IMR-90 (cell line): ENCODE data around the gene XYLB. TPM values are rescaled to one million over a fixed set of nuclear protein-coding genes. Genes with fewer than 3 reads are reported as not detected.

Source experiments
- ATAC-seq: fragments of 200-7000 bp; cut with Tn5 transposase; 2 replicates; pipeline ENCODE4 v1.9.1; 2020; ENCODE audit warnings: low read depth, mild to moderate bottlenecking, moderate library complexity
- BruUV-seq: library from RNA; stranded (reverse); fragments of 400-500 nt; replicated peaks from 2 replicates; lab custom pipeline; 2021; lab: Mats Ljungman, UMichigan
- CTCF ChIA-PET: fragments of 300-600 bp; formaldehyde crosslinking; extraction: SDS; loops from one replicate; lab custom pipeline; 2021; ENCODE audit warnings: antibody characterized with exemption; lab: Yijun Ruan, JAX
- POLR2A ChIA-PET: fragments of 300-600 bp; sonication (Branson Sonifier 250); formaldehyde crosslinking; loops from one replicate; lab custom pipeline; 2022; ENCODE audit warnings: antibody characterized with exemption; ENCODE audit not compliant: unreplicated experiment; lab: Charles Lee
- DNase-seq: peaks from one replicate; pipeline ENCODE4 v3.0.0; 2013
- H2AFZ ChIP-seq: replicated peaks from 2 replicates; pipeline ENCODE3; 2013; ENCODE audit warnings: low read length, mild to moderate bottlenecking; ENCODE audit not compliant: poor library complexity
- H2AK5ac ChIP-seq: 2 replicates; pipeline ENCODE4 v1.6.1; 2013; ENCODE audit warnings: low read depth, low read length, inconsistent platforms
- H2AK9ac ChIP-seq: replicated peaks from 2 replicates; pipeline ENCODE3; 2013; ENCODE audit warnings: mild to moderate bottlenecking, low read depth, low read length, moderate library complexity; ENCODE audit not compliant: poor library complexity
- H2BK120ac ChIP-seq: 2 replicates; pipeline ENCODE4 v1.6.1; 2013; ENCODE audit warnings: low read depth, low read length, inconsistent platforms
- H2BK15ac ChIP-seq: 3 replicates; pipeline ENCODE4 v1.6.1; 2013; ENCODE audit warnings: low read depth, low read length, inconsistent platforms
- H2BK20ac ChIP-seq: 2 replicates; pipeline ENCODE4 v1.6.1; 2013; ENCODE audit warnings: low read depth, mild to moderate bottlenecking, inconsistent platforms, low read length, moderate library complexity
- H2BK5ac ChIP-seq: 2 replicates; pipeline ENCODE4 v1.6.1; 2013; ENCODE audit warnings: mild to moderate bottlenecking, low read depth, low read length, inconsistent platforms; ENCODE audit not compliant: poor library complexity, severe bottlenecking
- H3K14ac ChIP-seq: replicated peaks from 2 replicates; pipeline ENCODE4 v1.6.1; 2013; ENCODE audit warnings: low read depth, low read length, inconsistent platforms
- H3K18ac ChIP-seq: 2 replicates; pipeline ENCODE4 v1.6.1; 2013; ENCODE audit warnings: low read depth, low read length, control low read depth
- H3K23ac ChIP-seq: 2 replicates; pipeline ENCODE4 v1.6.1; 2013; ENCODE audit warnings: low read depth, low read length, inconsistent platforms
- H3K27ac ChIP-seq: 2 replicates; pipeline ENCODE4 v1.5.1; 2013; ENCODE audit warnings: mild to moderate bottlenecking, control low read depth, low read length; ENCODE audit not compliant: insufficient read depth
- H3K27me3 ChIP-seq: 2 replicates; pipeline ENCODE4 v1.6.1; 2013; ENCODE audit warnings: low read length; ENCODE audit not compliant: control insufficient read depth, insufficient read depth
- H3K36me3 ChIP-seq: 2 replicates; pipeline ENCODE4 v1.6.1; 2013; ENCODE audit warnings: low read length, mixed read lengths; ENCODE audit not compliant: control insufficient read depth, insufficient read depth
- H3K4ac ChIP-seq: 2 replicates; pipeline ENCODE4 v1.6.1; 2013; ENCODE audit warnings: low read depth, low read length, inconsistent platforms
- H3K4me1 ChIP-seq: 2 replicates; pipeline ENCODE4 v1.6.1; 2013; ENCODE audit warnings: low read length, mixed read lengths; ENCODE audit not compliant: control insufficient read depth, insufficient read depth
- H3K4me2 ChIP-seq: 2 replicates; pipeline ENCODE4 v1.6.1; 2013; ENCODE audit warnings: low read depth, mild to moderate bottlenecking, control low read depth, low read length, moderate library complexity
- H3K4me3 ChIP-seq: 2 replicates; pipeline ENCODE4 v1.5.1; 2013; ENCODE audit warnings: low read depth, mild to moderate bottlenecking, control low read depth, low read length, moderate library complexity; ENCODE audit not compliant: insufficient read depth
- H3K56ac ChIP-seq: 2 replicates; pipeline ENCODE4 v1.6.1; 2013; ENCODE audit warnings: low read length, inconsistent platforms; ENCODE audit not compliant: insufficient read depth; ENCODE audit errors: extremely low read depth
- H3K79me1 ChIP-seq, 2 experiments: 2 replicates each; pipeline ENCODE4 v1.6.1; 2013; ENCODE audit warnings: low read length in 2 of 2, inconsistent platforms in 1 of 2, low read depth in 1 of 2
- H3K9ac ChIP-seq: 2 replicates; pipeline ENCODE4 v1.6.1; 2013; ENCODE audit warnings: low read depth, low read length, control low read depth
- H3K9me1 ChIP-seq: 2 replicates; pipeline ENCODE4 v1.6.1; 2013; ENCODE audit warnings: low read length, inconsistent platforms; ENCODE audit not compliant: insufficient read depth
- H3K9me3 ChIP-seq: 2 replicates; pipeline ENCODE4 v1.6.1; 2013; ENCODE audit warnings: low read length; ENCODE audit not compliant: control insufficient read depth, insufficient read depth
- H4K20me1 ChIP-seq: 2 replicates; pipeline ENCODE4 v1.6.1; 2013; ENCODE audit warnings: low read length, inconsistent platforms; ENCODE audit not compliant: insufficient read depth
- H4K5ac ChIP-seq: 2 replicates; pipeline ENCODE4 v1.6.1; 2013; ENCODE audit warnings: mild to moderate bottlenecking, low read depth, low read length, control low read depth
- H4K8ac ChIP-seq, 2 experiments: 2 replicates each; pipeline ENCODE4 v1.6.1; 2013; ENCODE audit warnings: low read depth in 2 of 2, low read length in 2 of 2, control low read depth in 1 of 2, inconsistent platforms in 1 of 2
- H4K91ac ChIP-seq: 2 replicates; pipeline ENCODE4 v1.6.1; 2013; ENCODE audit warnings: low read depth, low read length, inconsistent platforms; ENCODE audit not compliant: insufficient read depth
- BHLHE40 ChIP-seq: fragments of 150-350 bp; IDR thresholded peaks from 2 replicates; pipeline ENCODE4 v1.6.1; 2016; ENCODE audit warnings: mild to moderate bottlenecking, low read depth, low read length
- CEBPB ChIP-seq: IDR thresholded peaks from 2 replicates; pipeline ENCODE4 v1.6.1; 2012; ENCODE audit warnings: low read depth, low read length, improper control_type of control experiment
- CHD1 ChIP-seq: IDR thresholded peaks from 2 replicates; pipeline ENCODE4 v1.6.1; 2012; ENCODE audit warnings: low read depth, low read length, improper control_type of control experiment
- CTCF ChIP-seq: conservative IDR thresholded peaks from 2 replicates; pipeline ENCODE4 v1.5.1; 2012; ENCODE audit warnings: mild to moderate bottlenecking, low read depth, low read length, improper control_type of control experiment
- ELK1 ChIP-seq: fragments of 150-350 bp; IDR thresholded peaks from 2 replicates; pipeline ENCODE4 v1.6.1; 2016; ENCODE audit warnings: low read depth, mild to moderate bottlenecking, low read length, moderate library complexity, borderline replicate concordance
- FOS ChIP-seq: fragments of 150-350 bp; IDR thresholded peaks from 2 replicates; pipeline ENCODE4 v1.6.1; 2016; ENCODE audit warnings: low read depth, low read length
- MAFK ChIP-seq: IDR thresholded peaks from 2 replicates; pipeline ENCODE4 v1.6.1; 2012; ENCODE audit warnings: low read depth, low read length, improper control_type of control experiment
- MAZ ChIP-seq: IDR thresholded peaks from 2 replicates; pipeline ENCODE4 v1.6.1; 2012; ENCODE audit warnings: low read depth, mild to moderate bottlenecking, low read length, improper control_type of control experiment, moderate library complexity, borderline replicate concordance
- MXI1 ChIP-seq: IDR thresholded peaks from 2 replicates; pipeline ENCODE4 v1.6.1; 2012; ENCODE audit warnings: low read depth, mild to moderate bottlenecking, low read length, moderate library complexity, borderline replicate concordance
- NFE2L2 ChIP-seq: fragments of 150-350 bp; IDR thresholded peaks from 2 replicates; pipeline ENCODE4 v1.6.1; 2016; ENCODE audit warnings: low read depth, mild to moderate bottlenecking, low read length
- POLR2A ChIP-seq: IDR thresholded peaks from 2 replicates; pipeline ENCODE4 v1.6.1; 2012; ENCODE audit warnings: mild to moderate bottlenecking, low read depth, low read length
- RAD21 ChIP-seq: IDR thresholded peaks from 2 replicates; pipeline ENCODE4 v1.6.1; 2012; ENCODE audit warnings: low read length, improper control_type of control experiment
- RCOR1 ChIP-seq: IDR thresholded peaks from 2 replicates; pipeline ENCODE4 v1.6.1; 2012; ENCODE audit warnings: mild to moderate bottlenecking, low read length, improper control_type of control experiment; ENCODE audit not compliant: insufficient replicate concordance
- RFX5 ChIP-seq: IDR thresholded peaks from 2 replicates; pipeline ENCODE4 v1.8.0; 2012; ENCODE audit warnings: low read depth, mild to moderate bottlenecking, low read length, moderate library complexity
- SMC3 ChIP-seq: fragments of 150-350 bp; IDR thresholded peaks from 2 replicates; pipeline ENCODE4 v1.6.1; 2016; ENCODE audit warnings: low read depth, mild to moderate bottlenecking, antibody characterized with exemption, low read length, moderate library complexity
- WGBS, 2 experiments: methylation state at CpG; one replicate each; pipeline versions ENCODE4 v1.1.5 to v1.1.7; 2013; ENCODE audit warnings: missing lambda C conversion rate in 2 of 2; ENCODE audit not compliant: insufficient read length in 1 of 2; ENCODE audit errors: extremely low coverage in 2 of 2; 5-methylcytosine and 5-hydroxymethylcytosine counted together
- dilution Hi-C: fragments of 300-500 bp; cut with HindIII; formaldehyde crosslinking; loops from one replicate; pipeline ENCODE4 v1.14.3; 2018; ENCODE audit warnings: low sequenced_read_pairs; ENCODE audit not compliant: unreplicated experiment
- in situ Hi-C: fragments of 300-500 bp; cut with MboI; formaldehyde crosslinking; loops from 3 replicates; pipeline ENCODE4 v1.14.3; 2019; ENCODE audit warnings: low sequenced_read_pairs, inconsistent platforms, mixed read lengths
- intact Hi-C: fragments of 100-400 bp; cut with micrococcal nuclease; formaldehyde crosslinking; loops from 2 replicates; pipeline ENCODE4 v1.10.0; 2022
- polyA plus RNA-seq, 3 experiments: library from polyadenylated mRNA; depleted of rRNA; stranded (reverse); fragments of >200 nt; gene quantifications; 2 replicates each; pipeline ENCODE4 v1.2.3, GENCODE V29; 2012; ENCODE audit warnings: low replicate concordance in 1 of 3
- total RNA-seq: library from RNA; depleted of rRNA; stranded (reverse); fragments of >200 nt; gene quantifications from 2 replicates; pipeline ENCODE4 v1.2.3, GENCODE V29; 2012
- TF ChIP-seq, protein P1 (sequence below): fragments of 150-350 bp; IDR thresholded peaks from 2 replicates; pipeline ENCODE4 v1.6.1; 2017; ENCODE audit warnings: mild to moderate bottlenecking, antibody characterized with exemption, low read length, low read depth

Gene XYLB
- total and polyA plus RNA-seq, 2 of the 4 experiments (the other 2 are of a cell fraction): 3.0 to 3.4 TPM

- no peak overlapping the region for H3K14ac ChIP-seq
Measured at GRCh38 chr3:38382506-38383080, 36.0 kb downstream of the XYLB start.

More at GRCh38 chr3:38382506-38383080, 36.0 kb downstream of the XYLB start:
- Histone ChIP-seq H3K27me3 (no peaks in the 10 kb centered on the region), H3K9me3 (no peaks in the 10 kb centered on the region), H3K27ac (no peak overlapping the region), H3K79me1 (no peaks in the 10 kb centered on the region), H2AK5ac (no peak overlapping the region), H3K4me2 (no peak overlapping the region), H4K8ac (no peak overlapping the region), H3K4me3 (no peak overlapping the region), H3K4ac (no peak overlapping the region), H3K4me1 (no peaks in the 10 kb centered on the region; the same call in 1 of the 2 replicates), H3K23ac (no peak overlapping the region), H3K9me1 (no peaks in the 10 kb centered on the region; the same call in 1 of the 2 replicates), H2BK5ac (no peak overlapping the region), H2BK120ac (no peak overlapping the region), H4K5ac (no peak overlapping the region), H3K9ac (no peak overlapping the region), H4K91ac (no peak overlapping the region), H2BK15ac (no peak overlapping the region), H3K36me3 (peaks cover 5% of the 10 kb centered on the region; the same call in 1 of the 2 replicates), H2AK9ac (no peak overlapping the region), H3K56ac (no peak overlapping the region), H2AFZ (no peak overlapping the region), H4K20me1 (no peaks in the 10 kb centered on the region), H3K18ac (no peak overlapping the region), H2BK20ac (no peak overlapping the region)
- WGBS, 2 experiments: 75% methylated on average over 1 of the region's 7 CpGs; no CpG with 5 or more reads in 1 of the 2 experiments
- no peak for TF ChIP-seq FOS
- TF ChIP-seq, protein P1, sequence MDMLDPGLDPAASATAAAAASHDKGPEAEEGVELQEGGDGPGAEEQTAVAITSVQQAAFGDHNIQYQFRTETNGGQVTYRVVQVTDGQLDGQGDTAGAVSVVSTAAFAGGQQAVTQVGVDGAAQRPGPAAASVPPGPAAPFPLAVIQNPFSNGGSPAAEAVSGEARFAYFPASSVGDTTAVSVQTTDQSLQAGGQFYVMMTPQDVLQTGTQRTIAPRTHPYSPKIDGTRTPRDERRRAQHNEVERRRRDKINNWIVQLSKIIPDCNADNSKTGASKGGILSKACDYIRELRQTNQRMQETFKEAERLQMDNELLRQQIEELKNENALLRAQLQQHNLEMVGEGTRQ: no peak
- no peak for TF ChIP-seq BHLHE40
- no peak for TF ChIP-seq CTCF
- no peak for TF ChIP-seq CHD1
- TF ChIP-seq CEBPB: no peak
- no peak for TF ChIP-seq NFE2L2
- TF ChIP-seq ELK1: no peak
- no peak for TF ChIP-seq RCOR1
- TF ChIP-seq MAFK: no peak
- TF ChIP-seq POLR2A: no peak
- no peak for TF ChIP-seq MXI1
- TF ChIP-seq MAZ: no peak
- no peak for TF ChIP-seq SMC3
- no peak for TF ChIP-seq RFX5
- no peak for TF ChIP-seq RAD21
- dilution Hi-C loops (no loop called here), intact Hi-C loops (no loop called here), in situ Hi-C loops (no loop called here)
- CTCF ChIA-PET: no interaction called here
- BruUV-seq: no TSS peak
- ATAC-seq (no peak), DNase-seq (no peak)
- POLR2A ChIA-PET: no interaction called here
